ENCODE measurements around the gene YPEL1. TPM values are rescaled to one million over a fixed set of nuclear protein-coding genes. Genes with fewer than 3 reads are reported as not detected.

The YPEL1 gene
- total and polyA plus RNA-seq, 10 of the 15 experiments (the other 5 are each of a cell fraction or from before 2014, with no cell fraction given): 0.13 to 5.0 (median 1.6) TPM

GRCh38 chr22:21780259-21780658 is 44.7 kb upstream of the YPEL1 start:
- no peak overlapping the region for H3K4me3 ChIP-seq
- H4K20me1 ChIP-seq (ENCODE audit: control insufficient read depth, insufficient read depth): no peaks in the 10 kb centered on the region
- no peak overlapping the region for H2AFZ ChIP-seq (ENCODE audit: control insufficient read depth, low read depth, low read length)
- RAD21 ChIA-PET (ENCODE audit: unreplicated experiment): interaction anchor here (1.3 kb wide), 1 partner anchor 67 kb away, joined by 4 read pairs; no protein-coding TSS in a partner anchor
- no peaks in the 10 kb centered on the region for H3K9me3 ChIP-seq (replicated peaks; ENCODE audit: control insufficient read depth, insufficient read depth, low read length)
- POLR2A ChIA-PET: interaction anchor here (1.0 kb wide), 1 partner anchor 17 kb away, joined by 4 read pairs; no protein-coding TSS in a partner anchor
- FAIRE-seq (no peak), DNase-seq (ENCODE audit: low read depth, low spot score) (no peak), ATAC-seq (no peak)
- H3K4me2 ChIP-seq (ENCODE audit: control insufficient read depth, insufficient read depth): no peak overlapping the region
- no peak overlapping the region for H3K27ac ChIP-seq (ENCODE audit: control insufficient read depth, insufficient read depth)
- WGBS (ENCODE audit: insufficient coverage, insufficient replicate concordance, low lambda C conversion rate, missing lambda C conversion rate): 93% methylated on average over 2 of the region's 2 CpGs
- TF ChIP-seq ZBTB40 (IDR thresholded peaks at IDR 0.05; ENCODE audit: borderline replicate concordance) (no peak), ATF7 (IDR thresholded peaks at IDR 0.05; ENCODE audit: low read depth) (no peak)
- H3K4me1 ChIP-seq (ENCODE audit: control insufficient read depth, insufficient read depth, low read length): no peaks in the 10 kb centered on the region
- SMC1A ChIA-PET (ENCODE audit: uncharacterized antibody, unreplicated experiment): interaction anchor here (0.7 to 2.0 kb wide), 13 partner anchors 8 to 162 kb away, joined by 3 to 9 read pairs (median 4); no protein-coding TSS in a partner anchor
- CTCF ChIA-PET: interaction anchor here (0.7 to 1.1 kb wide), 3 partner anchors 15 to 67 kb away, joined by 3 to 4 read pairs (median 3); no protein-coding TSS in a partner anchor
- H3K27me3 ChIP-seq (replicated peaks in 1 of 2; ENCODE audit: control insufficient read depth in 2 of 2, insufficient read depth in 2 of 2, low read length in 1 of 2): no peaks in the 10 kb centered on the region
- no peaks in the 10 kb centered on the region for H3K79me2 ChIP-seq (ENCODE audit: control insufficient read depth, insufficient read depth, low read length)
- intact Hi-C loops (cut with micrococcal nuclease; ENCODE audit: unreplicated experiment) (no loop called here), in situ Hi-C loops (cut with MboI) (no loop called here)
- peaks cover 2 to 16% of the 10 kb centered on the region in 2 experiments; a peak in 3 of 4 replicates for H3K36me3 ChIP-seq (ENCODE audit: control insufficient read depth in 2 of 2, insufficient read depth in 2 of 2, low read length in 1 of 2)
- H3K9ac ChIP-seq (ENCODE audit: control insufficient read depth, insufficient read depth, low read length): no peak overlapping the region
- TSS peak; percentile 33 for BruUV-seq (replicated peaks)

Data from GM12878 (cell line).